Effector memory CD4-positive, alpha-beta T cell (primary cell): ENCODE measurements around the gene SLC29A2.
A peak's percentile ranks its signal among the peaks of the same experiment; 100 is the strongest.

Experiments used
- DNase-seq, 3 donors: peaks; one replicate each; pipeline ENCODE4 v3.0.0-alpha.2; 2020
- H3K27ac ChIP-seq: 2 replicates; pipeline ENCODE4 v1.7.0; 2013; ENCODE audit warnings: mild to moderate bottlenecking, low read length, moderate library complexity; ENCODE audit not compliant: insufficient read depth, poor library complexity, severe bottlenecking
- H3K27me3 ChIP-seq: replicated peaks from 2 replicates; pipeline ENCODE4 v1.7.0; 2013; ENCODE audit warnings: mild to moderate bottlenecking, low read length; ENCODE audit not compliant: insufficient read depth, control insufficient read depth, poor library complexity, severe bottlenecking
- H3K36me3 ChIP-seq: 2 replicates; pipeline ENCODE4 v1.7.0; 2013; ENCODE audit warnings: mild to moderate bottlenecking, low read length, moderate library complexity; ENCODE audit not compliant: control insufficient read depth, insufficient read depth
- H3K4me1 ChIP-seq: 2 replicates; pipeline ENCODE4 v1.7.0; 2013; ENCODE audit warnings: low read length, mild to moderate bottlenecking; ENCODE audit not compliant: control insufficient read depth, insufficient read depth, poor library complexity, severe bottlenecking
- H3K4me3 ChIP-seq: 2 replicates; pipeline ENCODE4 v1.7.0; 2013; ENCODE audit warnings: low read length, low read depth, mild to moderate bottlenecking; ENCODE audit not compliant: insufficient read depth, poor library complexity, severe bottlenecking
- H3K9me3 ChIP-seq: 2 replicates; pipeline ENCODE4 v1.7.0; 2013; ENCODE audit warnings: mild to moderate bottlenecking, low read length, moderate library complexity; ENCODE audit not compliant: control insufficient read depth

SLC29A2 gene

DNA sequence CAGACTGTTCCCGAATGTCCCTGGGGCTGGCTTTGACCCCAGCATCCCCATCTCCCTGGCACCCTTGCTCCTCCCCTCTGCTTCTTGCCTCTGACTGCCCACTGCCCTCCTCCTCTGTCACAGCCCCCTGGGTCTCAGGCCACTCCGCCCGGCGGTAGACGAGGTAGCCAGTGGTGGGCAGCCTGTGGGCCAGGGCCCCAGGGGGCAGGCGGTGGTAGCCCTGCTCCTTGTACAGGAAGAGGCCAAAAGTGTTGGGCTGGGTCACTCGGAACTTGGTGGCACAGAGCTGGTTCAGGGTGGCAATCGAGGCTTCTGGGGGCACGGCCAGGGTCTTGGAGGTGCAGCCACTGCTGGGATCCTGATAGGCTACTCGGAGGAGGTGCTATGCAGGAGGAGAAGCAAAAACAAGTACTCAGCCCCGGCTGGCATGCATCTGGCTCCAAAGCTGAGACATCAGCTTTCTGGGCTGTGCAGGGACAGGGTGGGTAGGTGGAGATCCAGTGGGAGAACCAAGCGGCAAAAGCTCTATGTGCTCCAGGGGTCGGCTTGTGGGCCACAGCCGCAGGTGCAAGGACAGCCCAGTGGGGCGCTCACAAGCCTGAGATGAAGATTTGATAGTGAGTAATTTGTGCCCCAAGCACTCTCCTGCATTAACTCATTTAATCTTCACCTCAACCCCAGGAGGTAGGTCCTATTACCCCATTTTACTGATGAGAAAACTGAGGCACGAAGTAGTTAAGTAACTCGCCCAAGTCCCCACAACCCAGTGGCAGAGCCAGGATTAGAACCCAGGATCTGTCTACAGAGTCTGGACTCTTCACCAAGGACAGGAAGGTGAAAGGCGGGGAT is 39.0 kb downstream of the SLC29A2 start:
- no peaks in the 10 kb centered on the region for H3K9me3 ChIP-seq
- no peaks in the 10 kb centered on the region for H3K27me3 ChIP-seq
- peaks cover 28% of the 10 kb centered on the region for H3K4me1 ChIP-seq
- no peak for DNase-seq
- no peaks in the 10 kb centered on the region for H3K36me3 ChIP-seq
- no peak overlapping the region for H3K4me3 ChIP-seq
- H3K27ac ChIP-seq: no peak overlapping the region

- Histone ChIP-seq H3K27ac (no peak overlapping the region), H3K4me1 (peaks cover 32% of the 10 kb centered on the region), H3K4me3 (no peak overlapping the region), H3K9me3 (no peaks in the 10 kb centered on the region), H3K27me3 (no peaks in the 10 kb centered on the region), H3K36me3 (no peaks in the 10 kb centered on the region)
- DNase-seq: no peak
Measured at GRCh38 chr11:66331542-66332370, 39.8 kb downstream of the SLC29A2 start.

DNA sequence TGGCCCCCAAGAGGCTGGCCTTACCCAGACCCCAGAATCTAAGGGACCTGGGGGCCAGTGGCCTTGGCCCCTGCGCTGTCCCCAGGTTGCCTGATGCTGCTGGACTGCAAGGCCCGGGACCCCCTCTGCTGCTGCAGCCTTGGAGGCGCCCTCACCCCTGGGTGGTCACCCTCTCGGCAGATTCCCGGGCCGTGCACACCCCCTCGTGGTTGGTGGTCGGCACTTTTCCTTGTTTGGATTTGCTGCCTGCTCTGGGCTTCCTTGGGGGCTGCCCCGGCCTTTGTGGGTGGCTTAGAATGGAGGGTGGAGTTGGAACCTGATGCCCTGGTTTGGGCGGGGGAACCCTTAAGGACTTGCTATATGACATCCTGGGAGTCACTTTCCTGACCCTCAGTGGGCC is 40.6 kb downstream of the SLC29A2 start:
- DNase-seq: no peak
- H3K27ac ChIP-seq: no peak overlapping the region
- no peaks in the 10 kb centered on the region for H3K36me3 ChIP-seq
- peaks cover 30% of the 10 kb centered on the region for H3K4me1 ChIP-seq
- no peak overlapping the region for H3K4me3 ChIP-seq
- no peaks in the 10 kb centered on the region for H3K9me3 ChIP-seq
- no peaks in the 10 kb centered on the region for H3K27me3 ChIP-seq

DNA sequence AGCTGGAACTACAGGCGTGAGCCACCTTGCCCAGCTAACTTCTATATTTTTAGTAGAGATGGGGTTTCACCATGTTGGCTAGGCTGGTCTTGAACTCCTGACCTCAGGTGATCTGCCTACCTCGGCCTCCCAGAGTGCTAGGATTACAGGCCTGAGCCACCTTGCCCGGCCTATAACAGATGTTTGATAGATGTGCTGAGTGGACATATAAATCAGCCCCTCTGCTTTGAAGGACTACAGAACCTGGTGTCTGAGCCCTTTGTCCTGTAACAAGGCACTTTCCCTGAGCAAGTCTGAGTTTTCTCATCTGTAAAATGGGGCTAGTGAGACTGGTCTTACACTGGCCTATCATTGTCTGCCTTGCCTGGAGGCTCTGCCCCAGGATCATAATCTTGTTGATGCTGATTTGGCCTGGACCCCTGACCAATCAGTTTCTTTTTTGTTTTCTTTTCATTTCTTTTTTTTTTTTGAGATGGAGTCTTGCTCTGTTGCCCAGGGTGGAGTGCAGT is 42.3 kb downstream of the SLC29A2 start:
- no peaks in the 10 kb centered on the region for H3K27me3 ChIP-seq
- no peak overlapping the region for H3K27ac ChIP-seq
- no peak for DNase-seq
- no peak overlapping the region for H3K4me3 ChIP-seq
- no peaks in the 10 kb centered on the region for H3K9me3 ChIP-seq
- H3K4me1 ChIP-seq: peaks cover 27% of the 10 kb centered on the region
- no peaks in the 10 kb centered on the region for H3K36me3 ChIP-seq

DNA sequence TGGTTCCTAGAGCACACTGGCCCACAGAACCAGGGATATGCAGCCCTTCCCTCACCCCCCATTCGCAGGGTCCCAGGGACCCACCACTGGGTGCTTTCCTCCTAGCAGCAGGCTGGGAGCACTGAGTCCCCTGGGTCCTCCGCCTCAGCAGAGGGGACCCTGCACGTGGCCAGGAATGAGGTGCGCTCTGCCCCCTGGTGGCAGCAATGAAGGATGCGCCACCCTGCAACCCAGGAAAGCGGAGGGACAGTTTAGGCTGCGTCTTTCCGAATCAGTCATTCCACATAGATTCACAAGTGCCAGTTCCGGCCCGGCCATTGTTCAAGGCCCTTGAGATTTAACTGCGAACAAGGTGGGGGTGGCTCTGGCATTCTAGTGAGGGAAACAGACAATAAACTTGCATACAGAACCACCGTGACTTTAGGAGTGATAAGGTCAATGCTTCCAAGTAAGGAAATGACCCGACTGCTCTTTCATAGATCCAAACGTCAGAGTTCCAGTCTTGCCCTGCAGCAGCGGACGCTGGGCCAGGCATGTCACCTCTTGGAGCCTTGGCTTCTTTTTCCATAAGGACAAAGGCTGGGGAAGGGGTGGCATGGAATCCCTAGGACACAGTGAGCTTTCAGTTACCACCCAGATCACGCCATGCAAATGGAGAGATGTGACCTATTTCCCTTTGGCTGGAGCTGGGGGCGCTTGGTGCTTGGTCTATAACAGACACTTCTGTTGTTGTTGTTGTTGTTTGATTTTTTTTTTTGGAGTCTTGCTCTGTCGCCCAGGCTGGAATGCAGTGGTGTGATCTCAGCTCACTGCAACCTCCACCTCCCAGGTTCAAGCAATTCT is 43.0 kb downstream of the SLC29A2 start:
- Histone ChIP-seq H3K36me3 (no peaks in the 10 kb centered on the region), H3K9me3 (no peaks in the 10 kb centered on the region), H3K27ac (no peak overlapping the region), H3K4me1 (peaks cover 27% of the 10 kb centered on the region), H3K4me3 (no peak overlapping the region), H3K27me3 (no peaks in the 10 kb centered on the region)
- DNase-seq: peak; percentile 62 to 64 (median 63)

- DNase-seq: peak in 1 of 3 donors; percentile 35
- Histone ChIP-seq H3K27me3 (no peaks in the 10 kb centered on the region), H3K4me3 (no peak overlapping the region), H3K4me1 (peaks cover 27% of the 10 kb centered on the region), H3K9me3 (no peaks in the 10 kb centered on the region), H3K36me3 (no peaks in the 10 kb centered on the region), H3K27ac (no peak overlapping the region)
Measured at GRCh38 chr11:66328031-66328301, 43.6 kb downstream of the SLC29A2 start.

DNA sequence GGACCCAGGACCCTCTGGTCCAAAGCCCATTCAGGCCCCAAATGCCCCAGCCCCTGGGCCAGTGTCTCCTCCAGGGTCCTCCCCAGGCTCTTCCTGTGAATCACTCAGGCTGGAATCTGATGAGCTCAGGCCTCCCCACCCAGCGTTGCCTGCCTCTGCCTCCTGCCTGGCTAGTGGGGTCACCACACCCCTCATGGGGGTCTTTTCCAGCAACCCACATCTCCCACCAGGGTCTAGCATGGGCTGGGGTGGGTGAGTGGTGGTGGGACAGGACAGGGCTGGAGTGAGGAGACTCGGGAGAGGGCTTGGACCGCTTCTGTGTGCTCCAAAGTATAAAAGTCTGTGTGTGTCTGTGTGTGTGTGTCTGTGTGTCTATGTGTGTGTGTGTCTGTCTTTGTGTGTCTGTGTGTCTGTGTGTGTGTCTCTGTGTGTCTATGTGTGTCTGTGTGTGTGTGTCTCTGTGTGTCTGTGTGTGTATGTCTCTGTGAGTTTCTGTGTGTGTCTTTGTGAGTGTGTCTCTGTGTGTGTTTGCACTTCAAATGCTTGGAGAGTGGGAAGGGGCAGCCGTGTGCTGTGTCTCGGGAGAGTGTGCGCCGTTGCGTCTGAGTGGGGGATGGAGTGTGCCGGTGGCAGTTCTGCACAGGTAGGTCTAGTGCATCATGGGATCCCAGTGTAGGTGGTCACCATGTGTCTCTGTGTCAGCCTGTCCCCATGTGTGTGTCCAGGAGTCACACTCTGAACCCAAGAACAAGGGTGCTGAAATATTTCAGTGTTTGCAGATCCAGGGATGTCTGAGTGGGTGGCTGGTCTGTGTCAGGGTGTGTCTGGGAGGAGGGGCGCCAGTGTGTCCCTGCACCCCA is 44.2 kb downstream of the SLC29A2 start:
- Histone ChIP-seq H3K36me3 (no peaks in the 10 kb centered on the region), H3K27me3 (no peaks in the 10 kb centered on the region), H3K4me3 (no peak overlapping the region), H3K9me3 (no peaks in the 10 kb centered on the region), H3K27ac (no peak overlapping the region), H3K4me1 (peaks cover 27% of the 10 kb centered on the region)
- DNase-seq: no peak

GRCh38 chr11:66326261-66327111 is 45.1 kb downstream of the SLC29A2 start:
- Histone ChIP-seq H3K27ac (peak overlapping the region; percentile 24), H3K36me3 (no peaks in the 10 kb centered on the region), H3K27me3 (no peaks in the 10 kb centered on the region), H3K4me3 (no peak overlapping the region), H3K4me1 (peaks cover 27% of the 10 kb centered on the region), H3K9me3 (no peaks in the 10 kb centered on the region)
- DNase-seq: no peak
